Hematopoietic multipotent progenitor cell treated with erythropoietin and hydrocortisone succinate and interleukin-3 and kit ligand, for 15 days (in vitro differentiated cells): ENCODE data around the gene KRTAP1-5.
"Not testable (repeated sequence)": the region's sequence is repeated elsewhere in the genome, so short reads cannot be mapped to it uniquely, and the experiment has no call there.

Source experiments
- DNase-seq: peaks from one replicate; pipeline ENCODE4 v3.0.0-alpha.2; 2015; ENCODE audit warnings: low spot score

KRTAP1-5 gene

DNA sequence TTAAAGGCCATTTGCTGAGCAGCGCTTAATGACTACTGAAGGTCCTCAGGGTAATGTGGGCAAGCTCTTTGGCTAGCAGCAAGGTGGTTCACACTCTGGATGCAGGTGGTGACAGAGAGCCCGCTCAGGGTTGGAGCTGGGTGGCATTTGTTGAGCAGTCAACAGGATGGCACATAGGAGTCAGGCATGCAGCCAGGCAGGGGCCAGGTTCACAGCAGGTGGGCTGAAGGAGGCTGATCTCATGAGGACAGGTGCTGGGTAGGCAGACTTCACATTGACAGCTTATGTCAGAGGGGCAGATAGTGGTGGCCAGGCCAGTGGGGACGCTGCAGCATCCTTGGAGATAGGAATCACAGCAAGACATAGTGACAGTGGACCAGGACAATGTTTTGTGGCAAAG is 22.6 kb downstream of the KRTAP1-5 start:
- DNase-seq, result no peak

DNA sequence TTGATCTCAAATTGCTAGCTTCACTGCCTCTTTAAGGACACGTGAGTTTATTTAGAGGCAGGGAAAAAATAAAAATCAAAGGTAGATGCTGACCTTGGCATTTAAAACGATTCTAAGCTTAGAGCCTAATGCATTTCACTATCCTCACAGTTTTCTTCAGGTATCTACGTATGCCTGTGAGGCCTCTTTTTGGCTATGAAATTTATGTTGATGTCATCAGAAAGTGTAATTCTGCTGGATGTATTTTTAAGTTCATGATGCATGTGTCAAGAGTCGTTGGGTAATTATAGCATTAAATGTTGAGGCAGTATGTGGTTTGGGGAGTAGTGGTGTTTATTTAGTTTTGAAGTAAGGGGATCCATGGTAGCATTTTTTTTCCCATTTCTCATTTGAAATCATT is 23.1 kb downstream of the KRTAP1-5 start:
- no peak for DNase-seq

DNA sequence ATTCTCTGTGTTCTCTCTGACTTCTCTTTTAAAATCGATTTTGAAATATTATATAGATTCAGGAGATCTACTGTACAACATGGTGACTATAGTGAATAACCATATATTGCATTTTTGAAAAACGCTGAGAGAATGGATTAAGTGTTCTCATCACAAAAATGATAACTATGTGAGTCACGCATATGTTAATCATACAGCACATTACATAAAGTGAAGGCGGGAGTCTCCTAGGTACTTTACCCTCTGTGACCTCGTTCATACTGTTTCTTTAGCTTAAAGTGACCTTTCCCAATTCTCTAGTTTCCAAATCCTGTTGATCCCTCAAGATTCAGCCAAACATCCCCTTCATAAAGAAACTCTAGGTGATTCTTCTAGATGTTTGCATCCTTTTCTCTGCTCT is 24.2 kb downstream of the KRTAP1-5 start:
- no peak for DNase-seq

DNA sequence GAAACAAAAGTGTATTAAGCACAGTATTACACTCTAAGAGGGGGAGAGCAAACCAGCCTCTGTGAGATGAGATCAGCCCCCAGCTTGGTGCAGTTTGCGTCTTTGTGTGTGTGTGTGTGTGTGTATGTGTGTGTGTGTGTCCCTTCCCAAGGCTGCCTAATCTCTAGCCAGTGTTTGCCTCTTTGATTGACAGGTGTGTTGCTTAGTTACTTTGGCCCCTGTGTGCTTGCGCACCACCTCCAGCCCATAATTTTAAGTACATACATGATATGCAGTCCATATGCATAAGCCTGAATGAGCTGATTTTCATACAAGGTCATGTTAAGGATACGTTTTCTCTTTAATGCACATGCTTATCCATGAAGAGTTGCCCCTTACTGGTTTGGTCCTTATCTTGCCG is 25.2 kb downstream of the KRTAP1-5 start:
- no peak for DNase-seq

DNA sequence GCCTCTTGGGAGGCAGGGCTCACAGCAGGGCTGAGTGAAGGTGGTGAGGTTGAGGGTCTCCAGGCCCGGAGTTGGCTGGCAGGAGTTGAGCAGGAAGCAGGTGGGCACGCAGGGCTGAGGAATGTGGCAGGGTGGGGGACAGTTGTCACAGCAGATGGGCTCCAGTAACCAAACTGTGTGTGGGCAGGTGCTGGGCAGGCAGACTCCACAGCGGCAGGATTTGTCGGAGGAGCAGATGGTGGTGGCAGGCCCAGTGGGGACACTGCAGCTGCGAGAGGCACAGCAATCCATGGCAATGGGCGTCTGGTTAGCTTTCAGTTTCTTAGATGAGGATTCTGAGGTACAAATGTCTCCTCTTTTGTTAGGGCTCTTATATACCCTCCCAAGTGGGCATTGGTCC is 27.4 kb downstream of the KRTAP1-5 start, which contains the start of gene KRTAP3-2:
KRTAP3-2 (minus strand) TSS at position 344 of the 400 bp plus-strand sequence; CDS start at position 291, 53 bp downstream.
- not testable (repeated sequence) for DNase-seq

DNA sequence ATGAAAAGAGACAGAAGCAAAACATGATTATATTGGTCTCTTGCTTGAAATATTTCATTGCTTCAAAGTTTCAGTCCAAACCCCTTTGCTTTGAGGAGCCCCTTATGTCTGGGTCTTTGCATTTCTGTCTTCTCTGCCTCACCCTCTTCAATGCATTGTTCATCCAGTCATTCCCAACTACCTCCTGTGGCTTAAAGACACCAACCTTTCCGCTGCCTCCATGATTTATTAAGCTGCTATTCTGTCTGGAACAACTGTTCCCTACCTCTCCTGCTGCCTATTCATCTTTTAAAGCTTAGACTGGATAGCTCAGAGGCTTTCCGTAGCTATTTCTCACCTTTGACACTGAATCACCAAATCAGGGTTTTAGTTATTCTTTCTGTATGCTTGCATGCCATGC is 29.6 kb downstream of the KRTAP1-5 start:
- DNase-seq, result no peak

DNA sequence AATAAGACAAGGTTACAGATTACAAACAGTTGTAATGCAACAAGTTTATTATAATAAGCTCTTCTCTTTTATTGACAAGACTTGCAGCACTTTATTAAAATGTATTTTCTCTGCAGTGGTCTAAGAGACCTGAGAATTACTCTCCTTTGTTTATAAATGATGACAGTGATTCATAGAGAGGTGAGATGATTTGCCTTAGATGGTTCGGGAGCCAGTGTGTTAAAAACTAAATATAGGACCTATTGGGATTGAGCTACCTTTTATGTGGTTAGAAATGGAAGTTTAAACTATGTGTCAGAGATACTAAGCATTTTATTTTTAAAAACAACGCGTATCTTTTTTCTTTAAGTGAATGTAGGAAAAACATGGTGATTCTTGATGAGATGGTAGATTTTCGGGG is 30.2 kb downstream of the KRTAP1-5 start:
- DNase-seq, result no peak

DNA sequence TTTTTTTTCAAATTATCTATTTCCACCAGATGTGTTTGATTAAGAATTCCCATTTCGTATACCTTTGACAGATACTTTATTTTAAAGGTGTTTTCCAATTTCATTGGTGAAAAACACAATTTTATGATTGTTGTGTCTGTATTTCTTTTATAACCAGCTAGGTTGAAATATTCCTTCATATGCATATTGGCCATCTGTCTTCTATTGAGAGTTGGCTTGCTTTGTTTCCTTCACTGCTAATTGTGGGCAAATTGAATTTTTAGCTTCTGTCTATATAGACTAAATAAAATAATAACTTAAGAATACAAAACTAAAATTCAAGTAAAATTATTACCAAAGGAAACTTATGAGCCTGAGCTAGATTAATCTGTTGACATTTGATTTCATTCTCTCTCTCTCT is 31.9 kb downstream of the KRTAP1-5 start:
- no peak for DNase-seq

DNA sequence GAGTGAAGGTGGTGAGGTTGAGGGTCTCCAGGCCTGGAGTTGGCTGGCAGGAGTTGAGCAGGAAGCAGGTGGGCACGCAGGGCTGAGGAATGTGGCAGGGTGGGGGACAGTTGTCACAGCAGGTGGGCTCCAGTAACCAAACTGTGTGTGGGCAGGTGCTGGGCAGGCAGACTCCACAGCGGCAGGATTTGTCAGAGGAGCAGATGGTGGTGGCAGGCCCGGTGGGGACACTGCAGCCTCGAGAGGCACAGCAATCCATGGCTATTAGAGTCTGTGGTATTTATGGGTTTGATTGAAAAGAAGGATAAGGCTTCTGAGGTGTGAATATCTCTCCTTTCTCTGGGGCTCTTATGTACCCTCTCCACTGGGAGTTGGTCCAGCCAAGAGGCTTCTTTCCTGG is 33.2 kb downstream of the KRTAP1-5 start, which contains the start of gene KRTAP3-3:
KRTAP3-3 (minus strand) TSS at position 326 of the 400 bp plus-strand sequence; CDS start at position 259, 67 bp downstream.
- no peak for DNase-seq

DNA sequence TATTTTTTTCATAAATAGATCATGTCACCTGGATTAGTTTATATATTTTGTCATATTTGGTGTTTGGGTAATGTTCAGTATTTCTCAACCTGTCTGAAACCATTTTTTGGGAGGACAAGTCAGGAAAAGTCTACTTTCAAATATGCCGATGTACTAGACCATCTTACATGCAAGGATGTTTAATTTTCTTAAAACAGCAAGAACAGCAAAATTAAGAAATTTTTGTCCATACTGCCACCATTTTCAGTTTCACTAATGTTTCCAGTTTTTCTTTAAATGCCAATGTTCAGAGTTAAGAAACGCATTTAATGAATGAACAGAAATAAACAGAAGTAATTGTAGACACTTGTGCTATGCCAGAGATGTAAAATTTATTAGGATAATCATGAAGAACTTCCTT is 33.9 kb downstream of the KRTAP1-5 start:
- DNase-seq, result no peak

DNA sequence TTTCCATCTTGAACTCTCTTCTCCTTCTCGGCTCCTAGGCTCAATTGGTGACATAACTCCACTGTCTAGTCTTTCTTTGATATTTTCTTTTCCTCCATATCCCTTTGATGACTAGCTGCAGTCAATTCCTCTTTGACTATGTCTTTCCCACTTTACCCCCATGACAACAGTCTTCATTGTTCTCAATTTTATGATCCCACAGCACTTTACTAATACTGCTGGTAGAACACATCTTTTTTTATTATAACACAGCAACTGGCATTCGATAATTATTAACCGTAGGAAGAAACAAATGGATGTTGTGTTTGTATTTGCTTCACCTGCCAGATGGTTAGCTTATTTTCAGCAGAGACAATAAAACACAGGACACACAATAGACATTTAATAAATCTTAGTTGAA is 34.3 kb downstream of the KRTAP1-5 start:
- DNase-seq, result no peak

DNA sequence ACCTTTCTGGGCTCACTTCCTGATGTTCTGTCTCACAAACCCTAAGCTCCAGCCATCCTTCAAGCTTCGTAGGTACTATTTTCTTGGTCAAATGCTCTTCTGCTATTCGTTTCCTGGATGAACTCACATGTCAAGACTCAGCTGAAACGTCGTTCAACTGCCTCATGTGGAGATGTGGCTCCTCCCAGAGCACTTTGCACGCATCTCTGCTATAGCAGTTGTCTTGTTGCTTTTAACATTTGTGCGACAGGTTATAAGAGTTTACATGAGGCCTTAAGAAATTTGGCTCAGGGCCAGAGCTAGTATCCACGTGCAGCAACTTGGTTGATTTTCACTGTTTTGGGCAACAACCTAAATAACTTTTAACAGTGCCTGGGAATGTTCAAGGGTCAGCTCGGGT is 40.1 kb downstream of the KRTAP1-5 start:
- DNase-seq, result no peak

DNA sequence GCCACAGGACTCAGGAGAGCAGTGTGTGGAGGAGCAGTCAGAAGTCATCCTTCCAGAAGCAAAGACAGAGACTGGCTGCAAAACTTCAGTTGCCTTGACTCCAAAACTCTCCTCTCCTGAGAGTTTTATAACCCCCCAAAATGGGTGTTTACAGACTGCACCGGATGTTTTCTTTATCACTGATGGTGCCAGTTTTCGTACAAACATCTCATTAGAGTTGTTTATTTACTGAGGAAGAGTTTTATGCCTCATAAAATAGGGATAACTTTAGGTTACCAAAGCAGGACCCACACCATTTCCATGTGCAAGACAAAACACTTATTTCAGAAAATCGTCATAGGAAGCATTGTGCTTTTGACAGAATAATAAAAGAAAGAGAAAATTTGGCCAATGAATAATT is 42.8 kb downstream of the KRTAP1-5 start, which contains the start of gene KRT40:
KRT40 (minus strand) TSS at position 101 of the 400 bp plus-strand sequence; CDS start at position 48, 53 bp downstream.
- DNase-seq, result no peak

DNA sequence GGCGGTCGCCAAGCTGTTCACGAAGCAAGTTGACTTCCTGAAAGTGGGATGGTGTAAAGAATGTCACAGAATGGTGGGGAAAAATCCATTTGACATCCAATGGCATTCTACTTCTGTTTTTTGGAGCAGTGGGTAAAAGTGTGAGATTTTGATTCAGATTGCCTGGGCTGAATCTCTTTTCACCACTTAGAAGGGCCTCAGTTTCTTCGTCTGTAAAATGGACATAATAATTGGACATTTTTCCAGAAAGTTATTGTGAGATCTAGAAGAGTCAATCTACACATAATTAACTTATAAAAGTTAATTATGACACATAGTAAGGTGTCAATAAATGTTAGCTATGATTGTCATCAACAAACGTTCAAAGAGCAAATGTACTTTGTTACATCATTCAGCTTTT is 45.9 kb downstream of the KRTAP1-5 start:
- no peak for DNase-seq

DNA sequence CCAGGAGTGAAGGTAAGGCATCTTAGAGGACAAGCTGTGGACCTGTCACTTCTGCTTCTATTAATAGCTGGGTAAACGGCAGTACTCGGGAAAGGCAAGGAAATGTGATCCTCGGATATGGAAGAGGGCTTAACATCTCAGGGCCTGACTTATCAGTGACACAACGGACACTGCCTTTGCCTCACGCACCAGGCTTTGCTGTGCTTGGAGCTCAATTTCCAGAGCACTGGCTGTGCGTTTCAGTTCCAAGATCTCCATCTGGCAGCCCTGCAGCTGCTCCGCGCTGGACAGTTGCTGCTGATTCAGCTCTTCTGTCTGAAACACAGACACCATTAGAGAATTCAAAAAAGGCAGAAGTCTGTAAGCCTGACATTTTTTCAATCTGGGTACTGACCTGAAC is 46.4 kb downstream of the KRTAP1-5 start:
- DNase-seq, result no peak

DNA sequence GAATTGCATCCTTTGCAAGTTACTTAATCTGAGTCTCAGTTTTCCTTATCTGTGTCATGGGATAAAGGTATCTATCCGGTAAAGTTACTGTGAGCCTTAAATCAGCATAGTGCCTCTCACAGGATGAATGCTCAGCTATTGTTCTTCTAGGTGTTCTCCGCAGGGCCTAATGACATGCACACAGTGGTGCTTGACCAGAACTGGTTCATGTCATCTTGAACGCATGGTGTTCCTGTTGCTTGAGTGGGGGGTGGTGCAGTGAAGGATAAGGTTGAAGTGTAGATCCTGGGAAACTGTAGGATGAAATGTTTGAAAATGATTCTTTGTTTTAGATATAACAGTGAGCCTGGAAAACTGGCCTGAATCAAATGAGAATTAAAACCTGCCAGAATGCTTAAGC is 46.9 kb downstream of the KRTAP1-5 start:
- no peak for DNase-seq

DNA sequence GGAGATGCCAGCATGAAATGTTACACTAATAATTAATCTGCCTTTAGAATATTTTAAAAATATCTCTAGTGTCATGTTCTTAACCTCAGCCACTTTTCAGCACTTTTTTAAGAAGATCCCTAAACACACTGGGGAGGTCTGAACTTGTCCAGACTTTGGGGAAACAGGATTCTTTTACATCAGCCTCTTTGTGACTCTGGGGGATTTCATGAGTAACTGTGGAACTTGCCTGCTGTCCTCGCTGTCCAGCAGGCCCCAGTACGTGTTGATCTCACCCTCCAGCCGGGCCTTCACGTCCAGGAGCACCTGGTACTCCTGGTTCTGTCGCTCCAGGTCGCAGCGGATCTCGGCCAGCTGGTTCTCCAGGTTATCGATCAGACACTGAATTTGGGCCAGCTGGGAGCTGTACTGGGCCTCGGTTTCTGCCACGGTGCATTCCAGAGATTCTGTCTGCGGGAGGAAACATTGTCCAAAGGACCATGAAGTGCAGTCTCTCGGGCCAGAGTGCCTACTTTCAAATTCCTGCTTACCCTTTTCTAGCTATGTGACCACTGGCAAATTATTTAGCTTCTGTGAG is 48.3 kb downstream of the KRTAP1-5 start:
- DNase-seq, result no peak
